Epidermal melanocyte (primary cell): Measurements from ENCODE around the gene MYLK.
A peak's percentile ranks its signal among the peaks of the same experiment; 100 is the strongest.
"Not testable (repeated sequence)": the region's sequence is repeated elsewhere in the genome, so short reads cannot be mapped to it uniquely, and the experiment has no call there.

Experiments
- DNase-seq: peaks from one replicate; pipeline ENCODE4 v3.0.0; 2011; ENCODE audit warnings: low spot score; ENCODE audit not compliant: insufficient read length

MYLK gene, protein sequence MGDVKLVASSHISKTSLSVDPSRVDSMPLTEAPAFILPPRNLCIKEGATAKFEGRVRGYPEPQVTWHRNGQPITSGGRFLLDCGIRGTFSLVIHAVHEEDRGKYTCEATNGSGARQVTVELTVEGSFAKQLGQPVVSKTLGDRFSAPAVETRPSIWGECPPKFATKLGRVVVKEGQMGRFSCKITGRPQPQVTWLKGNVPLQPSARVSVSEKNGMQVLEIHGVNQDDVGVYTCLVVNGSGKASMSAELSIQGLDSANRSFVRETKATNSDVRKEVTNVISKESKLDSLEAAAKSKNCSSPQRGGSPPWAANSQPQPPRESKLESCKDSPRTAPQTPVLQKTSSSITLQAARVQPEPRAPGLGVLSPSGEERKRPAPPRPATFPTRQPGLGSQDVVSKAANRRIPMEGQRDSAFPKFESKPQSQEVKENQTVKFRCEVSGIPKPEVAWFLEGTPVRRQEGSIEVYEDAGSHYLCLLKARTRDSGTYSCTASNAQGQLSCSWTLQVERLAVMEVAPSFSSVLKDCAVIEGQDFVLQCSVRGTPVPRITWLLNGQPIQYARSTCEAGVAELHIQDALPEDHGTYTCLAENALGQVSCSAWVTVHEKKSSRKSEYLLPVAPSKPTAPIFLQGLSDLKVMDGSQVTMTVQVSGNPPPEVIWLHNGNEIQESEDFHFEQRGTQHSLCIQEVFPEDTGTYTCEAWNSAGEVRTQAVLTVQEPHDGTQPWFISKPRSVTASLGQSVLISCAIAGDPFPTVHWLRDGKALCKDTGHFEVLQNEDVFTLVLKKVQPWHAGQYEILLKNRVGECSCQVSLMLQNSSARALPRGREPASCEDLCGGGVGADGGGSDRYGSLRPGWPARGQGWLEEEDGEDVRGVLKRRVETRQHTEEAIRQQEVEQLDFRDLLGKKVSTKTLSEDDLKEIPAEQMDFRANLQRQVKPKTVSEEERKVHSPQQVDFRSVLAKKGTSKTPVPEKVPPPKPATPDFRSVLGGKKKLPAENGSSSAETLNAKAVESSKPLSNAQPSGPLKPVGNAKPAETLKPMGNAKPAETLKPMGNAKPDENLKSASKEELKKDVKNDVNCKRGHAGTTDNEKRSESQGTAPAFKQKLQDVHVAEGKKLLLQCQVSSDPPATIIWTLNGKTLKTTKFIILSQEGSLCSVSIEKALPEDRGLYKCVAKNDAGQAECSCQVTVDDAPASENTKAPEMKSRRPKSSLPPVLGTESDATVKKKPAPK (N-terminal part only)

DNA sequence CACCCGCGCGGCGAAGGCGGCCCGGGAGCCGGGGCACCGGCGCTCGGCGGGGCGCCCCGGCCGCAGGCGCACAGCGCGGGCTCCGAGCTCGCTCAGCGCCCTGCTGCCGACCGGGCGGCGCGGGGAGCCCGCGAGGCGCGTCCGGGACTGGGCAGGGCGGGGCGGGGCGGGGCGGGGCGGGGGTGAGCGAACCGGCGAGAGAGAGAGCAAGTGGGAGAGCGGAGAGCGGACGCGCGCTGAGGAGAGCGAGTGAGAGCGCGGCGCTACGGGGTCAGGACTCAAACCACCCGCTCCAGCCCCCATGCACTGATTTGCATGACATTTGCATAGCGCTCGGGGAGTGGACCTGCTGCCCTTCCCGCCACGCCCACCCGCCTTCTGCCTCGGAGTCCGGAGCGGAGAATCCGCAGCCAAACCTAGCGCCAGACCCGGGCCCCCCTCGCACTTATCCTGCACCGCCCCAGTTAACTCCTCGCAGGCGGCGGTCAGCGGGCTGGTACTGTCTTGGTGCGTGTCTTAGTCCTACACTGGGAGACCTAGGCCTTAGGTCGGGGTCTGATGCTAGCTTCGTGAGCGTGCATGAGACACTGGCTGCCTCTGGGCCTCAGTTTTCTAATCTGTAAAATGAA lies at the start of gene MYLK:
Gene MYLK (minus strand): TSS at position 130 of the 629 bp plus-strand sequence. CDS start 90,491 bp downstream, outside the sequence.
- DNase-seq, result peak; percentile 61

DNA sequence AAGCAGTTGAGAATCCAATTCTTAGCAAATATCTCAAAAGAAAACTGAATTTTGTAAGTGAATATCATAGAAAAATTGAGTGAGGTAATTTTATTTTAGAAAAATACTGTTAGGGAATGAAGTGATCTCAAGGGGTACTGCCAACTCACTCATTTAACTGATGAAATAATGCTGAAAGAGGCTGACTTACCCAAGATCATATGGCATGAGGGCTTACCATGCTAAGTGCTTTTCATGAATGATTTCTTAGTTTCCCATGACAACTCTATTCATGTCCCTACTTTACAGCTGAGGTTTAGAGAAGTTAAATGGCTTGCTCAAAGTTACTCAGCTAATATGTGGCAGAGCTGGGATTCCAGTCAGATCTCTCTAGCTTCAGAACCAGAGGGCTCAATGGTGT lies 46.3 kb upstream of the MYLK start:
- no peak for DNase-seq

DNA sequence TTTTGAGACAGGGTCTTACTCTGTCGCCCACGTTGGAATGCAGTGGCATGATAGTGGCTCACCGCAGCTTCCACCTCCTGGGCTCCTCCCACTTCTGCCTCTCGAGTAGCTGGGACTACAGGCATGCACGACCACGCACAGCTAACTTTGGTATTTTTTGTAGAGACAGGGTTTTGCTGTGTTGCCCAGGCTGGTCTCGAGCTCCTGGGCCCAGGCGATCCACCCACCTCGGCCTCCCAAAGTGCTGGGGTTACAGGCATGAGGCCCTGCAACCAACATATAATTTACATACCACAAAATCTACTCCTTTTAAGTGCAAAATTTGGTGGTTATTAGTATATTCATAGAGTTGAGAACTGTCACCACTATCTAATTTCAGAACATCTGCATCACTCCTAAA lies 45.2 kb upstream of the MYLK start:
- DNase-seq, result no peak

DNA sequence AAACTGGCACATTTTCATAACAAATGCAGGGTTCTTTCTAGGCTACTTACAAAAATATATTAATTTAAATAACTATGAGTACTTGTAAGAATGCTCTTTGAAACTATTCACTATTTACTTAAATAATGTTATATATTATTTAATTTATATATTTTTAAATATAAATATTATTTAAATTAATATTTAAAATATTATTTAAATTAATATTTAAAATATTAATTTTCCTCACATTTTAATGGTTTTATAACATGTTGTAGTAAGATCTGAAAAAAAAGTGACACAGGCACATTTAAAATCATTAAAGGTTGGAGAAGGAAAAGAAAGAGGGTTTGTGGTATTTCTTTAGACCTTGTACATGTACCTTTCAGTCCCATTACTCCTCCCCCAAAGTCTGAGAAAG lies 42.3 kb upstream of the MYLK start:
- no peak for DNase-seq

DNA sequence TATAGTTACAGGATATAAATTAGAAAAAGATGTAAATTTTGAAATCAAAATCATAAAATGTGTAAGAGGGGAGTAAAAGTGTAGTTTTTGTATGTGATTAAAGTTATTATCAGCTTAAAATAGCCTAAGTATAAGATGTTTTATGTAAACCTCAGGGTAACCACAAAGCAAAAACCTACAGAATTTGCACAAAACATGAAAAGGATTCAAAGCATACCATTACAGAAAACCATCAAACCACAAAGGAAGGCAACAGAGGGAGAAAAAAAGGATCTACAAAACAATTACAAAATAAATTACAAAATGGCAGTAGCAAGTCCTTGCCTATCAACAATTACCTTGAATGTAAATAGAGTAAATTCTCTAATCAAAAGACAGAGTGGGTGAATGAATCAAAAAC lies 36.7 kb upstream of the MYLK start:
- no peak for DNase-seq

DNA sequence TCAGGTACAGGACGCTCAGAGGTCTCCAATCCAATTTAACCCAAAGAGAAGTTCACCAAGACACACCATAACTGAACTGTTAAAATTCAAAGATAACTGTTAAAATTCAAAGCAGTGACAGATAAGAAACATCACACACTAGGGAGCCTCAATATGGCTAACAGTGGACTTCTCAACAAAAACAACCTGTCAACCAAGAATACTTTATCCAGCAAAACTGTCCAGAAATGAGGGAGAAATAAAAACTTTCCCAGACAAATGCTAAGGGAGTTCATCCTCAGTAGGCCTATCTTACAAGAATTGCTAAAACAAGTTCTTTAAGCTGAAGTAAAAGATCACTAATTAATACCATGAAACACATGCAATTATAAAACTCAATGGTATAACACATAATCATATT lies 36.3 kb upstream of the MYLK start:
- no peak for DNase-seq

DNA sequence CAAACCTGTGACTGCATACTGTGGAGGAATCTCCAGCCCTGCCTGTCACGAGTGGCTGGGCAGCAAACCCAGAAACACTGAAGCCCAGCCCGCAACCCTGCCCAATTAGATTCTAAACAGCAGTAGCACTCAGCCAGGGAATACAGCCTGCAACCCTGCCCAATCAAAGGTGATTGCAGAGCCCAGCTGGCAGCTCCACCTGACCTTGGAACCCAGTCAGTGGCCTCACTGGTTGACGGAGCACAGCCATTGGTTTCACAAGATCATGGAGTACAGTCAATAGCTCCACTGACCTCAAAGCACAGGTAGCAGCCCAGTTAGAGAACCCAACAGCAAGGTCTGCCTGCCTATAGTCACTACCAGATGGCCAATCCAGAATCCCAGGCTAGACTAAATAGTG lies 35.2 kb upstream of the MYLK start:
- DNase-seq, result no peak

DNA sequence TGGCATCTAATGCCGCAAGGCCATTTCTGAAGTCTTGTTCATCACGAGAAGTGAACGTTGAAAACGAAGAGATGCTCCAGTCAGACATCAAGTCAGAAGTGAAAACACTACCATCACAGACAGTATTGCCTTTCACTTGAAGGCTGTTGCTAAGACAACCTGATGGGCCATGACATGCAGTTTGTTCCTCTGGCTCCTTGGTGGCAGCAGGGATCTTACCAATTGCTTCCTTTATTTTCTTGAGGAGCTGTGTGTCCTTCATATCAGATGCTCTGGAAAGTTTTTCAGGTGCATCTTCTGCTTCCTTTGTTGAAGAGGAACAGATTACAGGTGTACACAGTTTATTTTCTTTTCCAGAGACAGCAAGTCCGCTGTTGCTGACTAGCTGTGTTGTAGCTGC lies 30.7 kb upstream of the MYLK start:
- no peak for DNase-seq

DNA sequence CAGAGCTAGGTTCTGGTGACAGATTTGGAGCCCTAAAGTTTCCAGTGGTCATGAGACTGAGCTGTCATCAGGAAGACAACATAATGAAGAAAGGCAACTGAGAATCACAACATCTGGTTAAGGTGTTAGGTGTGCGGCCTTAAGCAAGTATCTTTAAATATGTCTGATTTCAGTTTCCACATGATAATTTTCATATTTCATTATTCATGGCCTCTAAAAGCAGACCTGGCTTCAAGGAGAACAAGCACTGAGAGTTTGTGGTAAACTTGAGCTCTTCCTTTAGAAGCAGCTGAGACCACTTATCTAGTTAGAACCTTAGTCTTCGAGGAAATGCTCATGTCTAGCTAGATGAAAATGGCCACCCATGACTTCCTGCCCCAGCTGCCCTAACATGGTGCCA lies 25.7 kb upstream of the MYLK start:
- no peak for DNase-seq

DNA sequence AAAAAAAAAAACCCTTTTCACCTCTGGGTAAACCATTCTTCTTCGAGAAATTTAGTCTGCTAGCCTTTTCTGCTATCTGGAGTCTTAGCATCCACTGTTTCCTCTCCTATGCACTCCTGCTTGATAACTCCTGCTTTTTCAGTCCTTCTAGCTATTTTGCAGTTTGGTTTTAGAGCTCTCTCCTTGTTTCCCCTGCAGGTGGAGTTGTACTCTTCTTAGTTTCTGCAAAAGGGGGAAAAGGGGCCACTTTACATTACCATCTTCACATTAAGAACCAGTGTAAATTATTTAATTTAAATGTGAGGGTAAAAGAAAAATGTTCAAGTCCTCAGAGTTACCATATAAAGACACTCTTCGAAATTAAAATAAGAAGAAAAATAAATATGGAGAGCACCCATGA lies 23.6 kb upstream of the MYLK start:
- no peak for DNase-seq

DNA sequence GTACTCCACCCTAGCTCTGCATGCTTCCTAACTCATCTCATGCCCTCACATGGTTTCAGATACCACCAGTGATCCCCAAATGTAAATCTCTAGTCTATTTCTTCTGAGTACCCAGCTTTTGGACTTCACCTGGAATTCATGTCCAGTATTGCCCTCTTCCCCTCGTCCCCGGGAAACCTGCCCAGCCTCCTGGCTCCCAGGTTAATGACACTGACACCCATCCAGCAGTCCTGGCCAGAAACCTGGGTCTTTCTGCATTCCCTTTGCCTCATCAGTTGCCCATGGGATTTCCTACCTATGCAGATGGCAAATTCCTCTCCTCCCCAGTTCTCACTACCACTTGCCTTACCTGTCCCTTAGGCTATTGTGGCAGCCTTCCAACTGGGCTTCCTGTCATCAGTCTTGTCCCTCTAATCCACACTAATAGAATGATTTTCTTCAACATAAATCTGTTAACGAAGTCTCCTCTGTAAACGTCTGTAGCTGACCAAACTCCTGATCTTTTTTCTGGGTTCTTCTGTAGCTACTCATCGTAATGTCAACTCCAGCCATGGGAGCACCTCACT lies 15.3 kb upstream of the MYLK start:
- DNase-seq, result no peak

DNA sequence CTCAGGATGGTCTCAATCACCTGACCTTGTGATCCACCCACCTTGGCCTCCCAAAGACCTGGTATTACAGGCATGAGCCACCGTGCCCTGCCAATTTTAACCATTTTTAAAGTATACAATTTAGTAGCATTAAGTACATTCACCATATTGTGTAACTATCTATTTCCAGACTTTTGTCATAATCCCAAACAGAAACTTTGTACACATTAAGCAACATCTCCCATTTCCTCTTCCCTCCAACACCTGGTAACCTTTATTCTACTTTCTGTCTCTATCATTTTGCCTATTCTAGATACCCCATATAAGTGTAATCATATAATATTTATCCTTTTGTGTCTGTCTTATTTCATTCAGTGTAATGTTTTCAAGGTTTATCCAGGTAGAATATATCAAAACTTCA lies 8.9 kb upstream of the MYLK start:
- no peak for DNase-seq

DNA sequence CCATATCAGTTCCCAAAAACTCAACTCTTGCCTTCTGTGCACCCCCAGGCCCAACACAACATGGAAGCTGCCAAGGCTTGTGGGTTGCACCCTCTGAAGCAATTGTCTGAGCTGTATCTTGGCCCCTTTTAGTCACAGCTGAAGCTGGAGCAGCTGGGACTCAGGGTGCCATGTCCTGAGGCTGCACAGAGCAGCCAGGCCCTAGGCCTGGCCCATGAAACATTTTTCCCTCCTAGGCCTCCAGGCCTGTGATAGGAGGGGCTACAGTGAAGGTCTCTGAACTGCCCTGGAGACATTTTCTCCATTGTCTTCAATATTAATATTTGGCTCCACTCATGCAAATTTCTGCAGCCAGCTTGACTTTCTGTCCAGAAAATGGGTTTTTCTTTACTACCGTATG lies 8.1 kb upstream of the MYLK start:
- no peak for DNase-seq

DNA sequence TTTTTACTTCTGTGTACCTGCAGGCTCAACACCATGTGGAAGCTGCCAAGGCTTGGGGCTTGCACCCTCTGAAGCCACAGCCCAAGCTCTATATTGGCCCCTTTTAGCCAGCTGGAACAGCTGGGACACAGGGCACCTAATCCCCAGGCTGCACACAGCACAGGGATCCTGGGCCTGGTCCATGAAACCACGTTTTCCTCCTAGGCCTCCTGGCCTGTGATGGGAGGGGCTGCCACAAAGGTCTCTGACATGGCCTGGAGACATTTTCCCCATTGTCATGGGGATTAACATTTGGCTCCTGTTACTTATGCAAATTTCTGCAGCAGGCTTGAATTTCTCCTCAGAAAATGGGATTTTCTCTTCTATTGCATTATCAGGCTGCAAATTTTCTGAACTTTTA lies 6.9 kb upstream of the MYLK start:
- not testable (repeated sequence) for DNase-seq

DNA sequence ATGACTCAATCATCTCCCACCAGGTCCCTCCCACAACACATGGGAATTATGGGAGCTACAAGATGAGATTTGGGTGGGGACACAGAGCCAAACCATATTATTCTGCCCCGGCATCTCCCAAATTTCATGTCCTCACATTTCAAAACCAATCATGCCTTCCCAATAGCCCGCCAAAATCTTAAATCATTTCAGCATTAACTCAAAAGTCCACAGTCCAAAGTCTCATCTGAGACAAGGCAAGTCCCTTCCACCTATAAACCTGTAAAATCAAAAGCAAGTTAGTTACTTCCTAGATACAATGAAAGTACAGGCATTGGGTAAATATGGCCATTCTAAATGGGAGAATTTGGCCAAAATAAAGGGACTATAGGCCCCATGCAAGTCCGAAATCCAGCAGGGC lies 6.0 kb upstream of the MYLK start:
- DNase-seq, result not testable (repeated sequence)

DNA sequence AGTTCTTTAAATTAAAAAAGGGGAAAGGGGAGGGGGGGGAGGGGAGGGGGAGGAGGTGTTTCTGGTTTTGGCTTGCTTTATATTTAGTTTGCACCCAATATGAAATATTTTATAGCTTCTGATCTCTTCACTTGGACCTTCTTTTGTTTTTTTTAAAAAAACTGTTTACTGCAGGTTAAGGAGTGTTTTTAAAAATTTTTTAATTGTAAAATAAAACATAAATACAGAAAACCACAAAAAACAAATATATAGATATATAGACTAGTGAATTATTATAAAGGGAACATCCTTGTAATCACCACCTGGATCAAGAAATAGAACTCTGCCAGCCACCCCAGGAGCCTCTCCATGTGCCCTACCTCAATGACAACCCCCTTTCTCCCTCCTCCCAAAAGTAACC lies 861 bp upstream of the MYLK start:
- DNase-seq, result no peak

DNA sequence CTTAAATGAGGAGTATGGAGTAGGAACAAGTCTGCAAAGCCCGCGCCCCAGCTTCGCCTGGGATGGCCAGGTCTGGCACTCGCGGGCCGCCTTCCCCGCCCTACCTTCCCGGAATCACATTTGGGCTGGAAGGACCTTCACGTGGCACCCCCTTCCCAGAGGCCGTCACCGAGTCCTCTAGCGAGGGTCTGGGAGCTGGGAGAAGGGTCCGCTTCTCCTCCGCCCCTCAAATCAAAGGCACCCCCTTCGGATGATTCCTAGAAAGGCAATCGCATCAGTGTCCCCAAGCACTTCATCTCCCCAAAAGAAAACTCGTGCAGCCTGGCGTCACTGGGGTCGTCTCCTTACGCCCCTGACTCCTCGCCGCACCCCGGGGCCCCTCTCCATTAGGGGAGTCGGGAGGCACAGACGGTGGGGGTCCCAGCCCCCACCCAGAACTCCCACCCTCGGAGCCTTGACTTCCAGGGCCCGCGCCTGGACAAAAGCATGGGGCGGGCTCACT lies 380 bp downstream of the MYLK start:
- no peak for DNase-seq

DNA sequence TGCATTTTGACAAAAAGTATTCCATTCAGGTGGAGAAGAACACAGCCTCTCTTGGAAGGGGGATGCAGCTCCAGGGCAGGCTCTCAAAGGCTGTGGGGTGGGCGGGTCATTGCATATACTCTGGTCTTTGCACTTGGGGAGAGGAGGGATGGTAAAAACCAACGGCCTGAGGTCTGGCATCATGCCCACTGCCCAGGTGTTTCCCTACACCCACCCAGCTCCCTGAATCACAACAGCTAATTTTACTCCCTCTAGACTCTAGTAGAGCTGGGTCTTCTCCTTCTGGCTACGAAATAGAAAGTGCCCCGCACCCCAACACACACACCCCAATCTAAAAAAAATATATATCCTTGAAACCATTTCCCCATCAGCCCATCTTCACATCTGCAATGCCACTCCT lies 1.0 kb downstream of the MYLK start:
- no peak for DNase-seq

DNA sequence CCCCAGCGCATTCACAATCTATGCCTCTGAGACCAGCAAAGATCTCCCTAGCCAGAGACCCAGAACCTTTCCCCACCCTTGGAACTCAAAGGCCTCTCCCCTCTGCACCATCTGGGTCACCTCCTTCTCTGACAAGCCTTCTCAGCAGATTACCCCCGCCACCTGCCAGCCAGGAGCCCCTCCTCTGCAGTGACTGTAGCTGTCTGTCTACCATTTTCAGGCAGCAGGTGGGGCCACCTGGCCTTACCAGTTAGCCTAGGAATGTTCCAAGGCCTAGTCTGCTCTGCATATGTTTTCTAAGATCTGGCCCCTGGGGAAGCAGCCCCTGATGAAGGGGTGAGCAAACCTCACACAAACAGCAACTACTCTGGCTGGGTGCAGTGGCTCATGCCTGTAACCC lies 2.4 kb downstream of the MYLK start:
- DNase-seq, result no peak

DNA sequence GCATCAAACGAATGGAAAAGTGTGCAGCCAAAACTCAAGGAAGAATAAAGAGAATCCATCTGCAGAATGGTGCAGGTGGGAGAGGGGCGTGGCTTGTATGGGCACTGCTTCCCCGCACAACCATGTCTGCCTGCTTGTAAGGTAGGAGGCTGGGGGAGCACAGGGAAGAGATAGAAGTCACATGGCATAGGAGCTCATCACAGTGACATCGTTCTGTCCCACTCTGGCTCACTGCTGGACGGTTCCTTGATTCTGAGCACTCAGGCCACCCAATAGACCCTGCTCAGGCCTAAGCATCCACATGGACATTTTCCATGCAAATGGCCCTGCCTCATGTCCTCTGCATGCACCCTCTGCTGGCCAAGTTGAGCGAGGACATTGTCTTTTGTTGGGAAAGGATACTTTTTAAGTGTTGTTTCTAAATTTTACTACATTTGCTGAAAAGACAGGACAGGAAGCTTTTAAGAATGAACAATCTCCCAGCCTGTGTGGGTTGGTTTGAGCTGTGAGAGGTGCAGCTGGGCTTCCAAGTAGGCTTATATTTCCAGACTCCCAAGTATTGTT lies 3.1 kb downstream of the MYLK start:
- no peak for DNase-seq

DNA sequence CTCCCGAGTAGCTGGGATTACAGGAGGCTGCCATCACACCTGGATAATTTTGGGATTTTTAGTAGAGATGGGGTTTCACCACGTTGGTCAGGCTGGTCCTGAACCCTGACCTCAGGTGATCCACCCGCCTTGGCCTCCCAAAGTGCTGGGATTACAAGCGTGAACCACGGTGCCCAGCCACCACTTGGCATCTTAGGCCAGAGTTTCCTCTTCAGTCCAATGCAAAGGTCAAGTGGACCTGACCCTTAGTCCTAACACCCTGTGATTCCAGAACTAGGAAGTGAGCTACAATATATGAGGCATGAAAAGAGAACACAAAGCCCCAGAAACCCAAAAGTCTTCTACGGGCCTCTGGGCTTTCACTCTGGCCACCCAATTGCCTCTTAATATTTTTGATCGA lies 5.3 kb downstream of the MYLK start:
- DNase-seq, result no peak
